Prostate gland (tissue), 2 donors: Measurements from ENCODE around the gene MLH1. TPM values are rescaled to one million over a fixed set of nuclear protein-coding genes. Genes with fewer than 3 reads are reported as not detected.
"Not testable (repeated sequence)": the region's sequence is repeated elsewhere in the genome, so short reads cannot be mapped to it uniquely, and the experiment has no call there.

Experiments used
- DNase-seq: peaks from one replicate; pipeline ENCODE4 v3.0.0-alpha.2; 2019; ENCODE audit warnings: low spot score
- H3K27ac ChIP-seq, 2 donors: fragments of 200-600 bp; sonication (generic); 2 replicates each; pipeline ENCODE4 v1.5.1; 2017 to 2019
- H3K27me3 ChIP-seq: fragments of 200-600 bp; sonication (generic); replicated peaks from 2 replicates; pipeline ENCODE4 v1.5.1; 2019; ENCODE audit not compliant: insufficient read depth
- H3K36me3 ChIP-seq, 2 donors: fragments of 200-600 bp; sonication (generic); 1 replicate in 1 of 2; 2 replicates in 1 of 2; pipeline versions ENCODE4 v1.5.1 to v1.8.1; 2017 to 2019
- H3K4me1 ChIP-seq: fragments of 200-600 bp; sonication (generic); replicated peaks from 2 replicates; pipeline ENCODE4 v1.5.1; 2019
- H3K4me3 ChIP-seq, 2 donors: fragments of 200-600 bp; sonication (generic); 2 replicates each; pipeline ENCODE4 v1.5.1; 2017 to 2019
- H3K9me3 ChIP-seq: fragments of 200-600 bp; sonication (generic); 2 replicates; pipeline ENCODE4 v1.5.1; 2017
- POLR2A ChIP-seq: fragments of 450-650 bp; IDR thresholded peaks from one replicate; pipeline ENCODE4 v1.6.1; 2016; ENCODE audit warnings: antibody characterized with exemption, mild to moderate bottlenecking
- POLR2AphosphoS5 ChIP-seq: sonication (generic); formaldehyde crosslinking; IDR thresholded peaks from one replicate; pipeline ENCODE4 v1.6.1; 2017; ENCODE audit warnings: antibody characterized with exemption
- WGBS: methylation state at CpG from one replicate; pipeline ENCODE4 v1.1.5; 2018; 5-methylcytosine and 5-hydroxymethylcytosine counted together
- intact Hi-C: fragments of 100-400 bp; cut with DNase I; formaldehyde crosslinking; loops from one replicate; pipeline ENCODE4 v1.14.2; 2022
- total RNA-seq, 2 donors: library from RNA; depleted of rRNA; stranded (reverse); fragments of >200 nt; gene quantifications; one replicate each; pipeline ENCODE4 v1.1.0, GENCODE V29; 2016
- TF ChIP-seq, protein P1 (sequence below), 4 experiments: fragments of 200-600 bp in 2 of 4; fragments of 450-650 bp in 2 of 4; sonication (generic) in 2 of 4; IDR thresholded peaks; 1 replicate in 3 of 4; 2 replicates in 1 of 4; pipeline ENCODE4 v1.5.1; 2016 to 2019; ENCODE audit warnings: antibody characterized with exemption in 4 of 4, mild to moderate bottlenecking in 2 of 4, moderate library complexity in 2 of 4

MLH1 gene
- total RNA-seq, 2 donors from 2014 or later: 49.5 to 50.3 TPM

DNA sequence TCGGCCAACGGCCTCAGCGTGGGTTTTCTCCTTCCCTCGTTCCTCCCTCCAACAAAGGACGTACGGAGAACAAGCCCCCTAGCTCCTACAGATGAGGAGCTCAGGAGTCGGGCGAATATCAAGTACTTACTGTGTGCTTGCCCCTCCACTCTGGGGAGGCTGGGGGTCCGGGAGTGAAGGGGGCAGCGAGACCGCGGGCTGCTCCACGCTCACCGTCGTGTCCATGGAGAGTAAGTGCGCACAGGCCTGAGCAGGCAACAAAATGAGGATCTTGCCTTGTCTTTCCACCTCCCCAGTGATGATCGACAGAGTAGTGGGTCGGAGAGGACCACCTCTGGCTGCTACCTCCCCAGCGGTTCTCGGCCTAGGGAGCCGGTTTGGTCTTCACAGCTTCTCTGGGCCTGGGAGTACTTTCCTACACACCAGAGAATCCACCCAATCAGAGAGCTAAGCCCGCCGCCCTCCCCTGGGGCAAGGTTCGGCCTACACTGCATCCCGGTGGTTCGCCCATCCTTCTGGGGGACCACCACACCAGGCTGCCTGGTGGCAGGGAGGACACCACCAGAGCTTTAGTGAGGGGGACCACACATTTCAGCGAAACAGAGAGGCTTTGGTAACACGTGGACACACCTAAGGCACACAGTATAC, 47.9 kb upstream of the MLH1 start:
- Histone ChIP-seq H3K9me3 (no peaks in the 10 kb centered on the region), H3K36me3 (no peaks in the 10 kb centered on the region), H3K27ac (peak overlapping the region; percentile 67 to 76), H3K4me1 (no peaks in the 10 kb centered on the region), H3K27me3 (no peaks in the 10 kb centered on the region), H3K4me3 (peak overlapping the region; percentile 82 to 84)
- 76% methylated on average over 28 of the region's 28 CpGs for WGBS
- intact Hi-C loops: no loop called here
- DNase-seq: no peak
- no peak for TF ChIP-seq POLR2AphosphoS5
- TF ChIP-seq POLR2A: no peak
- TF ChIP-seq, protein P1, sequence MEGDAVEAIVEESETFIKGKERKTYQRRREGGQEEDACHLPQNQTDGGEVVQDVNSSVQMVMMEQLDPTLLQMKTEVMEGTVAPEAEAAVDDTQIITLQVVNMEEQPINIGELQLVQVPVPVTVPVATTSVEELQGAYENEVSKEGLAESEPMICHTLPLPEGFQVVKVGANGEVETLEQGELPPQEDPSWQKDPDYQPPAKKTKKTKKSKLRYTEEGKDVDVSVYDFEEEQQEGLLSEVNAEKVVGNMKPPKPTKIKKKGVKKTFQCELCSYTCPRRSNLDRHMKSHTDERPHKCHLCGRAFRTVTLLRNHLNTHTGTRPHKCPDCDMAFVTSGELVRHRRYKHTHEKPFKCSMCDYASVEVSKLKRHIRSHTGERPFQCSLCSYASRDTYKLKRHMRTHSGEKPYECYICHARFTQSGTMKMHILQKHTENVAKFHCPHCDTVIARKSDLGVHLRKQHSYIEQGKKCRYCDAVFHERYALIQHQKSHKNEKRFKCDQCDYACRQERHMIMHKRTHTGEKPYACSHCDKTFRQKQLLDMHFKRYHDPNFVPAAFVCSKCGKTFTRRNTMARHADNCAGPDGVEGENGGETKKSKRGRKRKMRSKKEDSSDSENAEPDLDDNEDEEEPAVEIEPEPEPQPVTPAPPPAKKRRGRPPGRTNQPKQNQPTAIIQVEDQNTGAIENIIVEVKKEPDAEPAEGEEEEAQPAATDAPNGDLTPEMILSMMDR (IDR thresholded peaks at IDR 0.05): no peak

DNA sequence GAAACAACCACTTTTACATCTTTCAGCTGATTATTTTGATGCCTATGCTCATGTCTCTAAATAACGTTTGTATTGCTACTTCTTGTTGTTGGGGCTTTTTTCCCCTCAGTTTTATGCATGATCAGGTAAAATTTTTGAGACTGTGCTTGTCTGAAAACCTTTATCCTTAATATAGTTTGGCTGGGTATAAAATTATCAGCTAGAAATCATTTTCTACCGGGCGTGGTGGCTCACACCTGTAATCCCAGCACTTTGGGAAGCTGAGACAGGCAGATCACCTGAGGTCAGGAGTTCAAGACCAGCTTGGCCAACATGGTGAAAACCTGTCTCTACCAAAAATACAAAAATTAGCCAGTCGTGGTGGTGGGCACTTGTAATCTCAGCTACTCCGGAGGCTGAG, 45.5 kb upstream of the MLH1 start:
- H3K4me3 ChIP-seq, H3K27me3 ChIP-seq, DNase-seq, H3K9me3 ChIP-seq, H3K36me3 ChIP-seq, intact Hi-C loops, H3K4me1 ChIP-seq, H3K27ac ChIP-seq: not testable (repeated sequence)
- 95% methylated on average over 5 of the region's 5 CpGs for WGBS

DNA sequence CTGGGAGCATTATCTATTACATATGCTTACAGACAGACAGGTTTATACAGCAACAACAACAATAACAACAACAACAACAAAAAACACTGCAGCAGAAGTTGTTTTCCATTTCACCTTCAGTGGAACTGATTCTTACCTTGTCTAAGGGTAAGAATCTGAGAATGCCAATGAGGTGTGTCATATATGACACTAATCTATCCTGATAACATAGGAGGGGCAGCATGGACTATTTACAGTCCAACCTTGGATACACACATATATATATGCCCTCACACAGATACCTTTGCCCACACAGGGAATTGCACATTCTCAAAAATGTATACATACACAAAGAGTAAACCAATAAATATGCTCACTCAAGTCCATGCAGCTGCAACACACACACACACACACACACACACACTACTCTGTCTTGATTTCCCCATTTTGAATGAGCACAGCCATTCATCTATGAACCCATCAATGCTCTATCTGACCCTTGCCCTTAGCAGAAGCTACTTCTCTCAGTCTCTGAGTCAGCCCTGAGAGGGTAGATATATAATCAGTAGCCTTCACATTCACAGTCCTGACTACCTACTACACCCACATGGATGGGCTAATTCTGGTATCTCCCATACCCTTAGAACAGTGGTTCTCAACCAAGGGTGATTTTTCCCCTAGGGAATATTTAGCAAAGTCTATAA, 38.7 kb upstream of the MLH1 start:
- Histone ChIP-seq H3K9me3 (no peaks in the 10 kb centered on the region), H3K27ac (no peak overlapping the region), H3K4me3 (no peak overlapping the region), H3K27me3 (no peaks in the 10 kb centered on the region), H3K36me3 (no peaks in the 10 kb centered on the region), H3K4me1 (no peaks in the 10 kb centered on the region)
- no peak for TF ChIP-seq POLR2AphosphoS5
- TF ChIP-seq, protein P1 (IDR thresholded peaks at IDR 0.05): no peak
- no peak for TF ChIP-seq POLR2A
- intact Hi-C loops: loop anchor here (5.0 kb wide), 1 partner anchor 227 kb away; no protein-coding TSS in a partner anchor
- DNase-seq: no peak

DNA sequence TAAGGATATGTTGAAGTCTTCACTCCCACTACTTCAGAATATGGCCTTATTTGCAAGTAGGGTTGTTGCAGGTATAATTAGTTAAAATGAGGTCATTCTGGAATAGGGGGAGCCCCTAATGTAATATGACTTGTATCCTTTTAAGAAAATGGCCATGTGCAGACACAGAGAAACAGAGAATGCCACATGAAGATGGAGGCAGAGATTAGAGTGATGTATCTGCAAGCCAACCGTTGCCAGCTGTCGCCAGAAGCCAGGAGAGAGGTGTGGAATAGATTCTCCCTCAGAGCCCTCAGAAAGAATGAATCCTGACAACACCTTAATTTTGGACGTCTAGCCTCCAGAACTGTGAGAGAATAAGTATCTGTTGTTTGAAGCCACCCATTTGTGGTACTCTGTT, 37.2 kb upstream of the MLH1 start:
- no peak for DNase-seq
- H3K27me3 ChIP-seq: no peaks in the 10 kb centered on the region
- TF ChIP-seq POLR2AphosphoS5: no peak
- TF ChIP-seq, protein P1 (IDR thresholded peaks at IDR 0.05): no peak
- intact Hi-C loops: loop anchor here (2.0 to 5.0 kb wide), 2 partner anchors 53 to 229 kb away; no protein-coding TSS in a partner anchor
- WGBS: 75% methylated on average over 3 of the region's 3 CpGs
- no peaks in the 10 kb centered on the region for H3K9me3 ChIP-seq
- H3K4me3 ChIP-seq: no peak overlapping the region
- no peak overlapping the region for H3K27ac ChIP-seq
- no peaks in the 10 kb centered on the region for H3K36me3 ChIP-seq
- no peaks in the 10 kb centered on the region for H3K4me1 ChIP-seq

DNA sequence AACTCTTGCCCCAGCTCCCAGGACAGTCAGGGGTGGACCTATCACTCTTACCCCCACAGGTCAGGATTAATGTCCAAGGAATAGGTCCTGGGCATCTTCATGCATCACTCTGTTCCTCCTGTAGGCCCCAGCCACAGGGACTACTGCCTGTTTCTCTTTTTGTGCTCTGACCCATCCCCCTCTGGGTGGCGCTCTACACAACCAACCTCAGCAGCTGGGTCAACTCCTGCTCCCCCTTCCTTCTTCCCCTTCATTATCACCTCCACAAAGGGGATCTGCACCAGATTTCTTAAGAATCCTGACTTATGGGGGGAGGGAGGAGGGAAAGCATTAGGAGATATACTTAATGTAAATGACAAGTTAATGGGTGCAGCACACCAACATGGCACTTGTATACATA, 36.3 kb upstream of the MLH1 start:
- Histone ChIP-seq H3K4me1 (no peaks in the 10 kb centered on the region), H3K27ac (no peak overlapping the region), H3K4me3 (no peak overlapping the region), H3K9me3 (no peaks in the 10 kb centered on the region), H3K27me3 (no peaks in the 10 kb centered on the region), H3K36me3 (no peaks in the 10 kb centered on the region)
- no peak for TF ChIP-seq POLR2A
- TF ChIP-seq, protein P1 (IDR thresholded peaks at IDR 0.05): no peak
- no peak for DNase-seq
- 100% methylated on average over 1 of the region's 1 CpG for WGBS
- intact Hi-C loops: loop anchor here (2.0 to 5.0 kb wide), 2 partner anchors 54 to 230 kb away; no protein-coding TSS in a partner anchor
